Activated effector memory CD4-positive, alpha-beta T cell treated with anti-CD3 and anti-CD28 coated beads, Interleukin-2, amount 50 U/mL, for 16 hours (primary cell): ENCODE data around the gene ALDH1A3.

ENCODE experiments used
- DNase-seq: peaks from one replicate; pipeline ENCODE4 v3.0.0-alpha.2; 2020

Gene ALDH1A3

GRCh38 chr15:100958326-100959065 is 78.9 kb downstream of the ALDH1A3 start:
- DNase-seq: no peak

DNA sequence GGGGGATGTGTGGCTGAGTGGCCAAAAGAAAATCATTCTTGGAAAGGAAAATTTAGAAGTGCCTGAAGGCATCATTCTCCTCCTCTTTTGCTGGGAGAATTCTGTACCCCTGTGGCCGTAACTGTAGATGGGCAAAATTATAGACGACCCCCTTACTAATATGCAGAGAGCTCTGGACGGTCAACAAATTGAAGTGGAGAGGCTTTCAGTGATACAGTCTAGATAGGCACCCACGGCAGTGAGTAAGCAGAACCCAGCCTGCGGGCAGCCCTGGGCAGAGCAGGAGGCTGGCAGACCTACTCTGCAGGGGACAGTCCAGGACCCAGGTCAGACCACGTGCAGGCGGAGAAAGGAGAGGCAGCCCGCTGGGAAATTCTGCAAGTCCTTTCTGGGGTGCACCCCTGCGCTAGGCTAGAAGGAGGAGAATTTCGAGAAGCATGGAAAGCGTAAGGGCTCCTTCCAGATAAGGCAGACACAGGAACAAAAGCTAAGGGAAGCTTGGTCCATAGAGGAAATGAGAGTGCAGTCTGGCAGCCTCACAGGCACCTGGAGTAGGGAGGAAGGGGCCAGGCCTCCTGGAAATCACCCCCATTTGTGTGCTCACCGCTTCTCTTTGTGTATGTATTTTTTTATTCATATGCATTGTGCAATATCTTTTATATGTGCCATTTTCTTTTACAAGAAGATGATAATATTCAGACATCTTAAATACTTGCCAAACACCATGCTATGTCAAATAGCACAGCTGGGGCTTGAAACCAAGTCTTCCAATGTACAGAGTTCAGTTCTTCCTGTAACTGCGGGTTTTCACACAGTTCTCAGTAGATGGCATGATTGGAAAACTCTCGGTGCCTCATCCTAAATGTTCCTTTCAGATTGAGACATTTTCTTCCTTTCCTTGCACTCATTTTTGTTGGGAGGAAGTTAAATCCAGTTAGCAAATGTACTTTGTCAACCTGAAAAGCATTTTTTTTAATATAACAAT is 79.7 kb downstream of the ALDH1A3 start:
- DNase-seq: no peak
